Measurements from ENCODE around the gene TMEM38A.
"Not testable (repeated sequence)": the region's sequence is repeated elsewhere in the genome, so short reads cannot be mapped to it uniquely, and the experiment has no call there.

TMEM38A gene

GRCh38 chr19:16712295-16712694, 51.4 kb downstream of the TMEM38A start:
- not testable (repeated sequence) for H3K27ac ChIP-seq (ENCODE audit: low read depth, low read length, severe bottlenecking); H3K9me3 ChIP-seq (ENCODE audit: control insufficient read depth, low read length); H3K4me1 ChIP-seq (ENCODE audit: control insufficient read depth, insufficient read depth, low read length, poor library complexity, severe bottlenecking); H3K4me3 ChIP-seq (ENCODE audit: extremely low read depth, insufficient read depth, low read length, poor library complexity, severe bottlenecking); H3K36me3 ChIP-seq (ENCODE audit: control insufficient read depth, insufficient read depth, low read length)
- 74 to 91% methylated on average over 6 of the region's 9 CpGs for WGBS, 2 experiments (ENCODE audit: insufficient coverage in 2 of 2)

GRCh38 chr19:16714702-16715287, 53.9 kb downstream of the TMEM38A start:
- Histone ChIP-seq H3K36me3 (ENCODE audit: control insufficient read depth, insufficient read depth, low read length) (no peaks in the 10 kb centered on the region), H3K4me1 (ENCODE audit: control insufficient read depth, insufficient read depth, low read length, poor library complexity, severe bottlenecking) (no peaks in the 10 kb centered on the region), H3K27ac (ENCODE audit: low read depth, low read length, severe bottlenecking) (no peak overlapping the region), H3K4me3 (ENCODE audit: extremely low read depth, insufficient read depth, low read length, poor library complexity, severe bottlenecking) (no peak overlapping the region), H3K9me3 (ENCODE audit: control insufficient read depth, low read length) (no peaks in the 10 kb centered on the region)
- 35 to 48% methylated on average over 9 to 11 of the region's 14 CpGs for WGBS, 2 experiments (ENCODE audit: insufficient coverage in 2 of 2)

DNA sequence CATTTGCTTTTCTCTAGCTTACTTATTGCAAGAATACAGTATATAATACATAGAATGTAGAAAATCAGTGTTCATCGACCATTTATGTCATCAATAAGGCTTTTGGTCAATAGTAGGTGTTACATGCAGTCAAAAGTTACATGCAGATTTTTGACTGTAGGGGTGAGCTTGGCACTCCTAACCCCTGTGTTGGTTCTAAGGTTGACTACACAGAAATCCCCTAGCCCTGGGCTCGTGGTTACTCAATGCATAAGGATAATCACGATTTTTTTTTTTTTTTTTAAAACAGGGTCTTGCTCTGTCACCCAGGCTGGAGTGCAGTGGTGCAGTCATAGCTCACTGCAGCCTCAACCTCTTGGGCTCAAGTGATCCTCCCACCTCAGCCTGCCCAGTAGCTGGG, 54.7 kb downstream of the TMEM38A start:
- 100% methylated on average over 1 of the region's 3 CpGs; no CpG with 5 or more reads in 1 of the 2 experiments for WGBS, 2 experiments (ENCODE audit: insufficient coverage in 2 of 2)
- H3K36me3 ChIP-seq (ENCODE audit: control insufficient read depth, insufficient read depth, low read length) = no peaks in the 10 kb centered on the region
- H3K9me3 ChIP-seq (ENCODE audit: control insufficient read depth, low read length) = no peaks in the 10 kb centered on the region
- no peak overlapping the region for H3K27ac ChIP-seq (ENCODE audit: low read depth, low read length, severe bottlenecking)
- no peak overlapping the region for H3K4me3 ChIP-seq (ENCODE audit: extremely low read depth, insufficient read depth, low read length, poor library complexity, severe bottlenecking)
- H3K4me1 ChIP-seq (ENCODE audit: control insufficient read depth, insufficient read depth, low read length, poor library complexity, severe bottlenecking) = no peaks in the 10 kb centered on the region

DNA sequence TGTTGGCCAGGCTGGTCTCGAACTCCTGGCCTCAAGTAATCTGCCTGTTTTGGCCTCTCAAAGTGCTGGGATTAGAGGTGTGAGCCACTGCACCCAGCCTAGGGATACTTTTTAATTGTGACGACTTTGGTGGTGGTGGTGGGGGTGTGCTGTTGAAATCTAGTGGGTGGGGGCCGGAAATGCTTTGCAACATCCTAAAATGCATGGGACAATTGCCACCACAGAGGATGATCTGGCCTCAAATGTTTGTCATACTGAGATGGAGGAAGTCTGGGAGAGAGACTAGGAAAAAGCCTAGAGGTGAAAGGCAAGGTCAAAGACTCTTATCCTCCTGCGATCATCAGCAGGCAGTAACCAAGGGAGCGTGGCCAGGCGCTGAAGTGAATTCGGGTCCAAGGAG, 60.1 kb downstream of the TMEM38A start:
- WGBS, 2 experiments (ENCODE audit: insufficient coverage in 2 of 2) = 80 to 84% methylated on average over 6 to 7 of the region's 7 CpGs
- Histone ChIP-seq H3K36me3 (ENCODE audit: control insufficient read depth, insufficient read depth, low read length) (no peaks in the 10 kb centered on the region), H3K27ac (ENCODE audit: low read depth, low read length, severe bottlenecking) (no peak overlapping the region), H3K9me3 (ENCODE audit: control insufficient read depth, low read length) (peaks cover 13% of the 10 kb centered on the region), H3K4me3 (ENCODE audit: extremely low read depth, insufficient read depth, low read length, poor library complexity, severe bottlenecking) (no peak overlapping the region), H3K4me1 (ENCODE audit: control insufficient read depth, insufficient read depth, low read length, poor library complexity, severe bottlenecking) (no peaks in the 10 kb centered on the region)

DNA sequence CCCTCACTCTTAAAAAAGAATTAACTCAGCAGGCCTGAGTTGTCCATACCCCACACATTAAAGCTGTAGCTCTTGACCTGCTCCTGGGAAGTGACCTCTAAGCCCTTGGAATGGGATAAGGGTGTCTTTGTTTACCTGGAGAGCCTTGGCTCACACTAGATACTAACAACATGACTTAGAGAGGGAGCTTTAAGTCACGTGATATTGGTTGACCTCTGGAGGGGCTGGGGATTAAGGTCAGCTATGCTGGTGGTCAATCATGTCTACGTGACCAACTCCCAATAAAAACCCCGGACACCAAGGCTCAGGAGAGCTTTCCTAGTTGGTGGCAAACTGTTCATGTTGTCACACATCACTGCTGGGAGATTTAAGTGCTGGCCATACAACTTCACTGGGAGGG, 61.7 kb downstream of the TMEM38A start:
- WGBS, 2 experiments (ENCODE audit: insufficient coverage in 2 of 2) = 79% methylated on average over 3 of the region's 3 CpGs; no CpG with 5 or more reads in 1 of the 2 experiments
- Histone ChIP-seq H3K4me3 (ENCODE audit: extremely low read depth, insufficient read depth, low read length, poor library complexity, severe bottlenecking) (no peak overlapping the region), H3K27ac (ENCODE audit: low read depth, low read length, severe bottlenecking) (no peak overlapping the region), H3K4me1 (ENCODE audit: control insufficient read depth, insufficient read depth, low read length, poor library complexity, severe bottlenecking) (no peaks in the 10 kb centered on the region), H3K36me3 (ENCODE audit: control insufficient read depth, insufficient read depth, low read length) (no peaks in the 10 kb centered on the region), H3K9me3 (ENCODE audit: control insufficient read depth, low read length) (peaks cover 13% of the 10 kb centered on the region)

DNA sequence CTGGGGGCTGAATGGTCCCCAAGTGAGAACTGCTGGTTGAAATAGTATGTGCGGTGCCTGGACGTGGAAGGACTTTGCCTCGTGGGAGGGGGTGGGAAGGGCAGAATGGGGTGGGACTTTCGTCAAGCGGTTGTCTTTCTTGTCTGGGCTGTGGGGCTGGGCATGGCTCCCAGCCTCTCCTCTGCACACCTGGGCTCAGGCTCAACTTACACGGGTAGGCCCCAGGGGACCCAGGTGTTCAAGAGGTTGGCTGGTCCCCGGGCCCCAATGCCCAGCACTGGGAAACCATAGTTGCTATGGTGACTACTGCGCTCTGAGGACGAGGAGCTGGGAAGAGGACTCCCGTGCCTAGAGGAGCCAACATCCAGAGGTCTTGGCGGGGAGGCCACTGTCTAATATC, 66.0 kb downstream of the TMEM38A start:
- whole genome bisulfite sequencing, 2 experiments (ENCODE audit: insufficient coverage in 2 of 2) = 78 to 79% methylated on average over 10 to 11 of the region's 11 CpGs
- Histone ChIP-seq H3K36me3 (ENCODE audit: control insufficient read depth, insufficient read depth, low read length) (no peaks in the 10 kb centered on the region), H3K27ac (ENCODE audit: low read depth, low read length, severe bottlenecking) (no peak overlapping the region), H3K4me3 (ENCODE audit: extremely low read depth, insufficient read depth, low read length, poor library complexity, severe bottlenecking) (no peak overlapping the region), H3K9me3 (ENCODE audit: control insufficient read depth, low read length) (peaks cover 13% of the 10 kb centered on the region), H3K4me1 (ENCODE audit: control insufficient read depth, insufficient read depth, low read length, poor library complexity, severe bottlenecking) (no peaks in the 10 kb centered on the region)

DNA sequence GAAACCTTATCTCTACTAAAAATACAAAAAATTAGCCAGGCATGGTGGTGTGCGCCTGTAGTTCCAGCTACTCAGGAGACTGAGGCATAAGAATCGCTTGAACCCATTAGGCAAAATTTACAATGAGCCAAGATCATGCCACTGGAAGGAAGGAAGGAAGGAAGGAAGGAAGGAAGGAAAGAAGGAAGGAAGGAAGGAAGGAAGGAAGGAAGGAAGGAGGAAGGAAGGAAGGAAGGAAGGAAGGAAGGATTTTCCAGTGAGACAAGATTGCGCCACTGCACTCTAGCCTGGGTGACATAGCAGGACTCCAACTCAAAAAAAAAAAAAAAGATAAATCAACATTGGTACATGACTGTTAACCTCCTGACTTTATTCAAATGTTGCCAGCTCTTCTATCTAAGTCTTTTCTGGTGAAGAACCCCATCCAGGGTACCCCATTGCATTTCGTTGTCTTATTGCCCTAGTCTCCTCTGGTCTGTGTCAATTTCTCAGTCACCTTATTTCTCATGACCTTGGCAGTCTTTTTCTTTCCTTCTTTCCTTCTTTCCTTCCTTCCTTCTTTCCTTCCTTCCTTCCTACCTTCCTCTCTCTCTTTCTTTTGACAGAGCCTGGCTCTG, 74.8 kb downstream of the TMEM38A start:
- not testable (repeated sequence) for H3K4me1 ChIP-seq (ENCODE audit: control insufficient read depth, insufficient read depth, low read length, poor library complexity, severe bottlenecking); H3K9me3 ChIP-seq (ENCODE audit: control insufficient read depth, low read length); H3K4me3 ChIP-seq (ENCODE audit: extremely low read depth, insufficient read depth, low read length, poor library complexity, severe bottlenecking); H3K36me3 ChIP-seq (ENCODE audit: control insufficient read depth, insufficient read depth, low read length); H3K27ac ChIP-seq (ENCODE audit: low read depth, low read length, severe bottlenecking)
- 78 to 83% methylated on average over 1 to 3 of the region's 4 CpGs for WGBS, 2 experiments (ENCODE audit: insufficient coverage in 2 of 2)

DNA sequence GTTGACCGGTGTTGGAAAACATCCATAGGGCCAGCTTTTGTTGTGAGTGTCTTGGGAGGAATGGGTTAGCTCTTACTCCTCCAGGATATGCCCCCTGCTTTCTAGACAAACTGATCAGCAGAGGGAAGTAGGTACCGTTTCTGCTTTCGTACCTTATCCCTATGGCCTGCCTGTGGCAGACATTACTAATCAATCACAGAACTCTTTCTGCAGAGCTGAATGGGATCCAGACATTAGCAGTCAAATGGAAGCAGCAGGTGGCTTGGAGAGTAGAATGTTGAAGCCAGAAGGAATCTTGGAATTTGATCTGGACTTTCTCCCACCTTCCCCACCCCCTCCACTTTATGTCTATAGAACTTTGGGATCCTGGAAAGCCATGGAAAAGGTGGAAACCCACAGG, 75.8 kb downstream of the TMEM38A start:
- H3K4me3 ChIP-seq (ENCODE audit: extremely low read depth, insufficient read depth, low read length, poor library complexity, severe bottlenecking) = no peak overlapping the region
- H3K27ac ChIP-seq (ENCODE audit: low read depth, low read length, severe bottlenecking) = no peak overlapping the region
- H3K4me1 ChIP-seq (ENCODE audit: control insufficient read depth, insufficient read depth, low read length, poor library complexity, severe bottlenecking) = peaks cover 3% of the 10 kb centered on the region
- WGBS, 2 experiments (ENCODE audit: insufficient coverage in 2 of 2) = 24 to 100% methylated on average over 1 to 3 of the region's 3 CpGs
- no peaks in the 10 kb centered on the region for H3K36me3 ChIP-seq (ENCODE audit: control insufficient read depth, insufficient read depth, low read length)
- H3K9me3 ChIP-seq (ENCODE audit: control insufficient read depth, low read length) = no peaks in the 10 kb centered on the region

DNA sequence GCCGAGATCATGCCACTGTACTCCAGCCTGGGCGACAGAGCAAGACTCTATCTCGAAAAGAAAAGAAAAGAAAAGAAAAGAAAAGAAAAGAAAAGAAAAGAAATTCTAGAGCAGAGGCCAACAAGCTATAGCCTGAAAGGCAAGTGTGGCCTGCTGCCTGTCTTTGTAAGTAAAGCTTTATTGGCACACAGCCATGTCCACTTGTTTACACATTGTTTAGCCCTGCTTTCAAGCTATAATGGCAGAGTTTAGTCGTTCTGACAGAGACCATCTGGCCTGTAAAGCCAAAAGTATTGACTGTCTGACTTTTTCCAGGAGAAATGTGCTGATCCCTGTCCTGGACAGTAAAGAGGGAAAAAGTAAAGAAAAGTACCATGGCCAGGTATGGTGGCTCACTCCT, 77.0 kb downstream of the TMEM38A start:
- Histone ChIP-seq H3K4me3 (ENCODE audit: extremely low read depth, insufficient read depth, low read length, poor library complexity, severe bottlenecking) (no peak overlapping the region), H3K4me1 (ENCODE audit: control insufficient read depth, insufficient read depth, low read length, poor library complexity, severe bottlenecking) (peaks cover 3% of the 10 kb centered on the region), H3K36me3 (ENCODE audit: control insufficient read depth, insufficient read depth, low read length) (no peaks in the 10 kb centered on the region), H3K9me3 (ENCODE audit: control insufficient read depth, low read length) (no peaks in the 10 kb centered on the region), H3K27ac (ENCODE audit: low read depth, low read length, severe bottlenecking) (no peak overlapping the region)
- WGBS, 2 experiments (ENCODE audit: insufficient coverage in 2 of 2) = 29 to 55% methylated on average over 1 to 4 of the region's 4 CpGs

- no peak overlapping the region for H3K27ac ChIP-seq (ENCODE audit: low read depth, low read length, severe bottlenecking)
- 13 to 23% methylated on average over 2 of the region's 3 CpGs for WGBS, 2 experiments (ENCODE audit: insufficient coverage in 2 of 2)
- H3K4me1 ChIP-seq (ENCODE audit: control insufficient read depth, insufficient read depth, low read length, poor library complexity, severe bottlenecking) = no peaks in the 10 kb centered on the region
- H3K9me3 ChIP-seq (ENCODE audit: control insufficient read depth, low read length) = no peaks in the 10 kb centered on the region
- no peaks in the 10 kb centered on the region for H3K36me3 ChIP-seq (ENCODE audit: control insufficient read depth, insufficient read depth, low read length)
- H3K4me3 ChIP-seq (ENCODE audit: extremely low read depth, insufficient read depth, low read length, poor library complexity, severe bottlenecking) = no peak overlapping the region
Observed at GRCh38 chr19:16739546-16739945, 78.6 kb downstream of the TMEM38A start.
